ENCODE results near the gene ABLIM1.
"Not testable (repeated sequence)": the region's sequence is repeated elsewhere in the genome, so short reads cannot be mapped to it uniquely, and the experiment has no call there.

Gene ABLIM1

DNA sequence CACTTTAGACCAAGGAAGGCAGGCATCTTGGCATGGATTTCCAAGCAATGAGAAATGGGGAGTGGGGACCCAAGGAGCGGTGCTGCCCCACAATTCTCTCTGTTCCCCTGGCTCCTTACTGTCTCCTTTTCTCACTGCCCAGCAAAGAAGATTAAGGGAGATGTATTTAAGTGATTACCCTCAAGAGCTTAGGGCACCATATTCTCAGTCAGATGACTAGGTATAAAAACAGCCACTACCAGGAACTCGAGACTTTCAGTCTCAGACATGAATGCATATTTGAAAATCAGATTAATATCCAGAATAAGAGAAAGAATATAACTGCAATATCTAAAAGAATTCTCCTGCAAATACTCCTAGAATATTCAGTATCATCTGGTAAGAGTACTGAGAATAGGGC, at the start of gene ABLIM1:
Gene ABLIM1 (minus strand): TSS at position 101 of the 400 bp plus-strand sequence. CDS start 75 bp downstream, at position 26.
- no peak for DNase-seq (ENCODE audit: low read depth)

GRCh38 chr10:114706458-114707055, 48.5 kb upstream of the ABLIM1 start:
- no peak for DNase-seq (ENCODE audit: low read depth)

DNA sequence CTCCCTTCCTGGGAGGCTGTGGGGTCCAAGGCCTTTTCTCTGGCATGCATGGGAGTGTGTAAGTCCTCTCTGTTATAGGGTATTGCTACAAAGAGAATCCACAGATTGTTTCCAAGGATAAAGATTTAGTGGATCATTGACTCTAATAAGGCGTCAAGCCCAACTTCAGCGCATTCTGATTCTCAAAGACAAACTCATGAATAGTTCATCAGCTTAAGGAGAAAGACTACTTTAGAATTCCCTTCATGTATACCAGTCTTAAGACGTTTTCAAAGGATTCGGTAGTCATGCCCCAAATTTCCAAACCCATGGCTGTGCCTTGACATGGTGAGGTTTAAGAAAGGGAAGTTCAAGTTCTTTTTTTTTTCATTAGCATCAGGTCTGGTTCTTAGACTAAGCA, 46.6 kb upstream of the ABLIM1 start:
- no peak for DNase-seq (ENCODE audit: low read depth)

GRCh38 chr10:114703377-114704107, 45.5 kb upstream of the ABLIM1 start:
- DNase-seq (ENCODE audit: low read depth): no peak

- no peak for DNase-seq (ENCODE audit: low read depth)
Measured at GRCh38 chr10:114698271-114699061, 40.4 kb upstream of the ABLIM1 start.

DNA sequence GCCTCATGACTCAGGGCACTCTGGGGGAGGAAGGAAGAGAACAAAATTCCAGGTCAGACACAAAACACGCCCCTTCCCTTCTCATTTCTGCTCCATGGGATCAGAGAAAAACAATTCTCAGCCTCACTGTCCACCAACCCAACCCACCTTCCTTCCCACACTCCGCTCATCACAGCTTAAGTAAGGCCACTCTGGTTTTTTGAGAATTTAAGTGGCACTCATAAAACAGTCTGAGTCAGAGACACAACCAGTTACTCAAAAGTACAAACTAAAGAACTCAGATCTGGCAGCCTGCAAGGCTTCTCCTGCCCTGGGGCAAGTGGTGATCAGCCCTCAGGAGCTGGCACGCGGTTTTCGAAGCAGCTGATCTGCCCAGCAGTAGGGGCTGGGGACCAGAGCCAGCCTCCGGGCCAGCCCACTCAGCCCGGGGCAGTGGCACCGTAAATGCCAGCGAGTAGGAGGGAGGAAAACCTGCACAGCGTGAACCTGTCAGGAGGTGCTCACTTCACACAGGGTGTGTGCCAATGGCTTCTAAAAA, 39.1 kb upstream of the ABLIM1 start:
- DNase-seq (ENCODE audit: low read depth): no peak

DNA sequence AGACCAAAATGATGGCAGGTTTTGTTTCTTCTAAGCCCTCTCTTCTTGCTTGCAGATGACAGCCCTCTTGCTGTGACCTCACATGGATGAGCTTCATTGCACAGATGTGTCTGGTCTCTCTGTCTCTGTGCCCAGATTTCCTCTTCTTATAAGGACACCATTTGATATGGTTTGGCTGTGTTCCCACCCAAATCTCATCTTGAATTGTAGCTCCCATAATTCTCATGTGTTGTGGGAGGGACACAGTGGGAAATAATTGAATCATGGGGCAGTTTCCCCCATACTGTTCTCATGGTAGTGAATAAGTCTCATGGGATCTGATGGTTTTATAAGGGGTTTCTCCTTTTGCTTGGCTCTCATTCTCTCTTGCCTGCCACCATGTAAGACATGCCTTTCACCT, 38.2 kb upstream of the ABLIM1 start:
- not testable (repeated sequence) for DNase-seq (ENCODE audit: low read depth)

- DNase-seq (ENCODE audit: low read depth): no peak
Measured at GRCh38 chr10:114694752-114695151, 36.7 kb upstream of the ABLIM1 start.

GRCh38 chr10:114694062-114694461, 36.0 kb upstream of the ABLIM1 start:
- no peak for DNase-seq (ENCODE audit: low read depth)

DNA sequence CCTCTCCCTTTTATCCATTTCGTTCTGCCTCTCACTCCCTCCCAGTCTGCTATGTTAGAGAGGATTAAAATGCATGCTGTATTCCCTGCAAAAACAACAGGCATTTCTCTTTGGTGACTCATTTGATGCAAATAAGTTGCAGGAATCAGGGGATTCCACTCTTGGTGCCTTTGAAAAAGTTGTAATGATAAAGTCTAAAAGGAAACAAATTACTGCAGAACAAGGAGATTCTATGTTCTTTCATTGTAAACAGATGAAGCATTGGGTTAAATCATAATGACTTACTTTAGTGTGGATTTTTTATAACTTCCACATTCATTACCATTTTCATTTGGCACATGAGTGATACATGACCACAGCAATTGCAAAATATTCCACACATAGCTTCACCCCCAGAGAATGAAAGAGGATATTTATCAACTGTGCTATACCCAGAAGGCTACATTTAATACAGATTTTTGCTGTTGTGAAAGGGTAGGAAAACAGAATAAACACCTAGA, 33.4 kb upstream of the ABLIM1 start:
- no peak for DNase-seq (ENCODE audit: low read depth)

- no peak for DNase-seq (ENCODE audit: low read depth)
Measured at GRCh38 chr10:114688786-114689185, 30.7 kb upstream of the ABLIM1 start.

DNA sequence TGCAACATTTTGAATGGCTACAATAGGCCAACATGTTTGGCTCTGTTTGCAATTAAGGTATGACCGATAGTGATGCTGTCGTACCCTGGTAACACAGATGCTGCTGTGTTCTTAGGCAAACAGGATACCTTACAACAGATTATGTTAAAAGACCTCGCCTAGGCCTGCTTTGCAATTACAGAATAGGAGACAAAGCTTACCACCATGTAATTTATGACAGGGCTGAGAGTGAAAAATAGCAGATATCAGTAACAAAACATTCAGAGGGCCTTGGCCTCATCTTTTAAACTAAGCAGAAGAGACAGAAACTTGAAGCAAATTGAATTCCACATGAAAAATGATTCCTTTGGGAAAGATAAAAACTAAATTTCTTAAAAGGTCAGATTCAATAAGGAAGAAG, 29.4 kb upstream of the ABLIM1 start:
- no peak for DNase-seq (ENCODE audit: low read depth)

GRCh38 chr10:114686013-114686412, 27.9 kb upstream of the ABLIM1 start:
- DNase-seq (ENCODE audit: low read depth): no peak

GRCh38 chr10:114685456-114685855, 27.4 kb upstream of the ABLIM1 start:
- no peak for DNase-seq (ENCODE audit: low read depth)

DNA sequence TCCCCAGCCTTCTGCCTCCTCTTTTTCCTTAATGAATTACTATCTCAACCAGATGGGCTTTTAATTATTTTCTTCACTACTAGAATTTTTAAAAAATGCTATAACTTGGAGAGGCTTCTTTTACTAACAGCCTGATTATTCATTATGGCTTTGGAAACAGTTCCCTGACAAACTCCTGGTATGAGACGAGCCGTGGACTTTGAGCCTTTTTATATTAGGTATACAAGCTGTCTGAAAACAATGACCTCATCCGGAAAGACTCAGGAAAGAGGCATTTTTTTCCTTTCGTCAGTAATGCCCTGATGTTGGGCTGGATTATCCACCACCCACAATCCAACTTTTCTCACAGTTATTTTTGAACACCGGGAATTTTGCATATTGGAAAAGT, 26.7 kb upstream of the ABLIM1 start:
- DNase-seq (ENCODE audit: low read depth): no peak

DNA sequence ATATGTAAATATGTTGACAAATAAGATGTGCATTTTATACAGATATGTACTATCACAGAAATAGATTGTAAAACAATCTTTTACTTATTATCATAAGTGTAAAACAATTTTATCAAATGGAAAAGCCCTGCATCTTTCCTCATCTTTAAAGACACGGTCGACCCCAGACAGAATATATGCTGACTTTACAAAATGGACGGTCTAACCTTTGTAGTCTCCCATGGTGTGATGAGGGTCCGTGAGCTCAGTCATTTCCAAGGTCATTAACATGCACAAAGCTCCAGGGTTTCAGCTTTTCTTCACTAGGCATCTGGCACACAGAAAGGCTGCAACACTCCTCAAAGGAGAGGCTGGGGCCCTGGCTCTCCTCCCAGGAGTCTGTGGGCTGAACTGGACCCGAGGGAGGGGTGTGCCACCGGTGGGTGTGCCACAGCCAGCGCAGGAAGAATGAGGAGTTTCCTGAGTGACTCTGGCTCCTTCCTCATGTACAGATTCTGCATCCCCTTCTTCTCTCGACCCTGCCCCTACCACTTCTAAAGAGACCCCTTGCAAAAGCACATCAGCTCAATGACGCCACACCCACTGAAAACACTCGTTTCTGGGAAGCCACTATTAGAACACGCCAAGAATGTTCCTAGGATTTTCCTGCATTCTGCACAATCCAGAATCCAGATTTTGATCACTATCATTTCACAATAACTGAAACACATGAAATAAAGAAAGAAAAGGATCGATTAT, 26.2 kb upstream of the ABLIM1 start:
- no peak for DNase-seq (ENCODE audit: low read depth)

DNA sequence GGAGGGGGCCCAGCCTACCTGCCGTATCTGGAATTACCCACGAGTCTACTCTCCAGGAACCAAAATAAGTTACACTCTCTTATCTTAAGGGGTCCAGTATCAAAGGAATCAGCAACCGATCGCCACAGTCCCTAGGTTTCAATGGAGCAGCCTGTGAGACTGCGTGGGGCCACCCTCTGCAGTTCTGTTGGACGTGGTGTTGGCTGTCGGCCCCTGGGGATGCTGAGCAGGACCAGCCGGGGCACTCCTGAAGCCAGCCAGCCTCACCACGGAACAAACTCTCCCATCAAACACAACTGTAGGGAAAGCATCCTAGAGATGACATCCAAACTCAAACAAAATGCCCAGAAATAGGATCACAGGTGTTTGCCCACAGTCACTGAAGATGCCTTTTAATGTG, 25.5 kb upstream of the ABLIM1 start:
- DNase-seq (ENCODE audit: low read depth): no peak

DNA sequence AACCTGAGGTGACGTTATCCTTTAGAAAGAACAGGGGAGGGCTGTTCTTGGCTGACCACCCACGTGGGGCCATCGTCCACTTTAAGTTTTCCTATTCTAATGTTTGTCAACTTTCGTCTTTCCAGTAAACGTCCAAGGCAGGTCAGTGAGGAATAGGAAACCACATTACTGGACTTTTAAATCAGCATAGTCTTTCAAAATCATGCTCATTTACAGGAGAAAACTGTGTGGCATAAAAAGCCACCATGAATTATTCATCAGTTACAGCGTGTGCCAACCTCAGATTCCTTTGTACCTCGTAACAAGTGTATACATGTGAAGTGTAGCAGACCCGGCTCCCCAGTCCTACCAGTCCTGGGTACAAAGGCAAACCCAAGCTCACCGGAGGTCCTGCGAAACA, 25.1 kb upstream of the ABLIM1 start:
- DNase-seq (ENCODE audit: low read depth): no peak

- no peak for DNase-seq (ENCODE audit: low read depth)
Measured at GRCh38 chr10:114682532-114682931, 24.5 kb upstream of the ABLIM1 start.

DNA sequence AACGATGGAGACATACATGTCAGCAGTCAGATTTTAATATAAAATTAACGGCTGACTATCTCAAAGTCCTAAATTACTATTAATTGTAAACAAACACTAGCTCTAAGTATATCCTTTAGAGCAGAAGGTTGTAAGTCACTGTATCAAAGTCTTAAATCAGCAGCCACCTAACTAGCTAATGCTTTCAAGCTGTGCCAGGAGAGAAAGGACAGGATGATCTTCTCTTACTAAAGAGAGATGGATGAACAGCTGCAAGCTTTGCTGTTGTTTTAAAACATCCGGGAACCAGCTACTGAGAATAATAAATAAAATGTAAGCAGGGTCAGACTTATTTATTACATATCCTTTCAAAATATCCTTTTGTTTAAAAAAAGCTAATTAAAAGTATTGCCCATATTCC, 24.0 kb upstream of the ABLIM1 start:
- DNase-seq (ENCODE audit: low read depth): no peak

GRCh38 chr10:114681542-114681941, 23.5 kb upstream of the ABLIM1 start:
- no peak for DNase-seq (ENCODE audit: low read depth)

DNA sequence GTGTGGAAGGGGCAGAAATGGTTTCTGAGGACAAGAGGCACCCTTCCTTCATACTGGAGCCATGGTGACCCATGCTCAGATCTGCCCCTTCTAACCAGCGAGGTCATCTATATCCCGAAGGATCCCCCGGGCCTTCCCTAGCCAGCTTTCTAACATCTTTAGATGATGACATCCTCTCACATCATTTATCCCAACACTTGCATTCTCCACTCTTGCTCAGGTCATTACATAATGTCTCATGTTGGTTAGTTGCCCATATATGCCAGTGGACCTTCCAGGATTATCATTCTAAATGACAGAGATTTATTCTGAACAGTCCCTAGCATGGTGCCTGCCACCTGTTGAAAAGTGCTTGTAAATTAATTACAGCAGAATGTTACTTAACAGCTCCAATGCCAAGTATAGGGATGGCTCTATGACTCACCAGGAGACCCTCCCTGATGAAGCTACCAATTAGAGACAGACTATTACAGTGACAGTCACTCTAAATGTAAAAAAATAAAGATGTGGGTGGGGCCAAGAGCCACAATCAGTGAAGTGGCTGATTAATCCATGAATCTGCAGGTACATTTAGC, 22.6 kb upstream of the ABLIM1 start:
- no peak for DNase-seq (ENCODE audit: low read depth)
